Bronchial smooth muscle cell (primary cell): ENCODE data around the gene MMP7. TPM values are rescaled to one million over a fixed set of nuclear protein-coding genes. Genes with fewer than 3 reads are reported as not detected.

Source experiments
- total RNA-seq: library from RNA; depleted of rRNA; stranded (reverse); fragments of >200 nt; gene quantifications from 2 replicates; pipeline ENCODE4 v1.2.1, GENCODE V29; 2014

The MMP7 gene, protein sequence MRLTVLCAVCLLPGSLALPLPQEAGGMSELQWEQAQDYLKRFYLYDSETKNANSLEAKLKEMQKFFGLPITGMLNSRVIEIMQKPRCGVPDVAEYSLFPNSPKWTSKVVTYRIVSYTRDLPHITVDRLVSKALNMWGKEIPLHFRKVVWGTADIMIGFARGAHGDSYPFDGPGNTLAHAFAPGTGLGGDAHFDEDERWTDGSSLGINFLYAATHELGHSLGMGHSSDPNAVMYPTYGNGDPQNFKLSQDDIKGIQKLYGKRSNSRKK
- total RNA-seq, result not detected in 2 replicates

GRCh38 chr11:102530558-102530957, at the start of gene MMP7:
TSS of gene MMP7 (minus strand) at chr11:102530747. CDS start at chr11:102530700, 47 bp downstream.

Other genes with a start within 250 kb of the MMP7 start
- 0.47 and 1.5 TPM in 2 replicates for gene BIRC3, start 213.3 kb downstream of the MMP7 start, total RNA-seq
- 29.9 and 39.1 TPM in 2 replicates for gene BIRC2, start 183.5 kb downstream of the MMP7 start, total RNA-seq
- gene TMEM123, start 78.0 kb downstream of the MMP7 start, total RNA-seq, result 54.7 and 83.6 TPM in 2 replicates
- gene MMP20, start 94.6 kb upstream of the MMP7 start, total RNA-seq, result not detected in 2 replicates
- not detected in 2 replicates for gene MMP27, start 175.0 kb upstream of the MMP7 start, total RNA-seq
- gene MMP8, start 194.2 kb upstream of the MMP7 start, total RNA-seq, result under 0.01 TPM in 1 of 2 replicates, not detected in the other
- gene MMP10, start 249.9 kb upstream of the MMP7 start, total RNA-seq, result 0.79 TPM in 1 of 2 replicates, not detected in the other